Tibial artery (tissue), 4 donors: ENCODE results near the gene MYOZ2.

Experiments used
- DNase-seq, 2 donors: peaks; one replicate each; pipeline ENCODE4 v3.0.0-alpha.2; 2019
- H3K27ac ChIP-seq, 2 donors: fragments of 200-600 bp; sonication (generic) in 1 of 2; 1 replicate in 1 of 2; 2 replicates in 1 of 2; pipeline ENCODE4 v1.5.1; 2018 to 2019; ENCODE audit warnings: mild to moderate bottlenecking in 1 of 2
- H3K27me3 ChIP-seq, 2 donors: fragments of 200-600 bp; sonication (generic) in 1 of 2; one replicate each; pipeline versions ENCODE4 v1.5.1 to v1.6.0; 2016 to 2019
- H3K36me3 ChIP-seq, 3 donors: fragments of 200-600 bp; sonication (generic) in 2 of 3; one replicate each; pipeline ENCODE4 v1.5.1; 2016 to 2019; ENCODE audit warnings: mild to moderate bottlenecking in 2 of 3
- H3K4me1 ChIP-seq, 4 donors: fragments of 200-600 bp; sonication (generic) in 2 of 4; 1 replicate in 3 of 4; 2 replicates in 1 of 4; pipeline ENCODE4 v1.5.1; 2016 to 2019
- H3K4me3 ChIP-seq, 2 donors: fragments of 200-600 bp; sonication (generic) in 1 of 2; 1 replicate in 1 of 2; 2 replicates in 1 of 2; pipeline ENCODE4 v1.5.1; 2018 to 2019; ENCODE audit warnings: mild to moderate bottlenecking in 2 of 2
- H3K9me3 ChIP-seq, 3 donors: fragments of 200-600 bp; sonication (generic) in 1 of 3; one replicate each; pipeline ENCODE4 v1.5.1; 2016 to 2019
- CTCF ChIP-seq, 2 experiments: fragments of 200-600 bp in 1 of 2; fragments of 450-650 bp in 1 of 2; IDR thresholded peaks; one replicate each; pipeline ENCODE4 v1.5.1; 2017 to 2019; ENCODE audit warnings: antibody characterized with exemption in 2 of 2, mild to moderate bottlenecking in 1 of 2, moderate library complexity in 1 of 2
- intact Hi-C: fragments of 100-400 bp; cut with DNase I; formaldehyde crosslinking; loops from one replicate; pipeline ENCODE4 v1.15.0; 2023; ENCODE audit warnings: low total_unique reads

MYOZ2 gene

GRCh38 chr4:119237201-119237600 lies 101.6 kb downstream of the MYOZ2 start:
- Histone ChIP-seq H3K4me3 (no peak overlapping the region), H3K9me3 (no peaks in the 10 kb centered on the region), H3K27me3 (no peaks in the 10 kb centered on the region), H3K36me3 (peaks cover 20 to 48% (median 36%) of the 10 kb centered on the region in 3 donors), H3K4me1 (peaks cover 0 to 35% (median 0%) of the 10 kb centered on the region in 4 donors), H3K27ac (no peak overlapping the region)
- intact Hi-C loops, result no loop called here
- no peak for DNase-seq
- no peak for TF ChIP-seq CTCF (IDR thresholded peaks at IDR 0.05)
